ENCODE results near the gene RBM19.

GRCh38 chr12:113973109-113973904, 7.2 kb upstream of the RBM19 start:
- TF ChIP-seq, protein P1, sequence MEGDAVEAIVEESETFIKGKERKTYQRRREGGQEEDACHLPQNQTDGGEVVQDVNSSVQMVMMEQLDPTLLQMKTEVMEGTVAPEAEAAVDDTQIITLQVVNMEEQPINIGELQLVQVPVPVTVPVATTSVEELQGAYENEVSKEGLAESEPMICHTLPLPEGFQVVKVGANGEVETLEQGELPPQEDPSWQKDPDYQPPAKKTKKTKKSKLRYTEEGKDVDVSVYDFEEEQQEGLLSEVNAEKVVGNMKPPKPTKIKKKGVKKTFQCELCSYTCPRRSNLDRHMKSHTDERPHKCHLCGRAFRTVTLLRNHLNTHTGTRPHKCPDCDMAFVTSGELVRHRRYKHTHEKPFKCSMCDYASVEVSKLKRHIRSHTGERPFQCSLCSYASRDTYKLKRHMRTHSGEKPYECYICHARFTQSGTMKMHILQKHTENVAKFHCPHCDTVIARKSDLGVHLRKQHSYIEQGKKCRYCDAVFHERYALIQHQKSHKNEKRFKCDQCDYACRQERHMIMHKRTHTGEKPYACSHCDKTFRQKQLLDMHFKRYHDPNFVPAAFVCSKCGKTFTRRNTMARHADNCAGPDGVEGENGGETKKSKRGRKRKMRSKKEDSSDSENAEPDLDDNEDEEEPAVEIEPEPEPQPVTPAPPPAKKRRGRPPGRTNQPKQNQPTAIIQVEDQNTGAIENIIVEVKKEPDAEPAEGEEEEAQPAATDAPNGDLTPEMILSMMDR (IDR thresholded peaks at IDR 0.05; ENCODE audit: low read length): no peak
- TF ChIP-seq EZH2phosphoT487 (IDR thresholded peaks at IDR 0.05; ENCODE audit: low read length): no peak
